C1 segment of cervical spinal cord (tissue), 14 donors: ENCODE data around the gene FAAP100.
"Not testable (repeated sequence)": the region's sequence is repeated elsewhere in the genome, so short reads cannot be mapped to it uniquely, and the experiment has no call there.

ENCODE experiments used
- DNase-seq, 14 donors: peaks; one replicate each; lab custom pipeline; 2025; lab: John Stamatoyannopoulos, UW

Gene FAAP100

GRCh38 chr17:81538651-81539570, 13.2 kb downstream of the FAAP100 start:
- no peak for DNase-seq

GRCh38 chr17:81537856-81538555, 14.1 kb downstream of the FAAP100 start:
- no peak for DNase-seq

GRCh38 chr17:81537343-81537855, 14.8 kb downstream of the FAAP100 start:
- DNase-seq: peak in 1 of 14 donors; percentile 26

GRCh38 chr17:81536299-81537290, 15.6 kb downstream of the FAAP100 start:
- DNase-seq: no peak

GRCh38 chr17:81535480-81536298, 16.5 kb downstream of the FAAP100 start:
- DNase-seq: no peak

GRCh38 chr17:81535007-81535328, 17.2 kb downstream of the FAAP100 start:
- no peak for DNase-seq

- no peak for DNase-seq
Measured at GRCh38 chr17:81534157-81535006, 17.8 kb downstream of the FAAP100 start.

- no peak for DNase-seq
Measured at GRCh38 chr17:81533339-81534141, 18.6 kb downstream of the FAAP100 start.

GRCh38 chr17:81532490-81533287, 19.5 kb downstream of the FAAP100 start:
- DNase-seq: no peak

- not testable (repeated sequence) for DNase-seq
Measured at GRCh38 chr17:81531998-81532404, 20.2 kb downstream of the FAAP100 start.

- not testable (repeated sequence) for DNase-seq
Measured at GRCh38 chr17:81531013-81531412, 21.1 kb downstream of the FAAP100 start.

GRCh38 chr17:81529437-81529803, 22.7 kb downstream of the FAAP100 start:
- no peak for DNase-seq

GRCh38 chr17:81528651-81529436, 23.3 kb downstream of the FAAP100 start:
- no peak for DNase-seq

GRCh38 chr17:81528384-81528650, 23.8 kb downstream of the FAAP100 start:
- no peak for DNase-seq

- DNase-seq: no peak
Measured at GRCh38 chr17:81527591-81528383, 24.4 kb downstream of the FAAP100 start, which contains the start of gene FSCN2. FSCN2 (plus strand) TSS chr17:81528377; CDS start chr17:81528532, 155 bp downstream.
